ENCODE results near the gene GLIS1. TPM values are rescaled to one million over a fixed set of nuclear protein-coding genes. Genes with fewer than 3 reads are reported as not detected.

Gene GLIS1
- polyA plus RNA-seq, 1 donor from 2014 or later: not detected

- Histone ChIP-seq H3F3A (ENCODE audit: insufficient read depth, low read length, poor library complexity, severe bottlenecking) (no peaks in the 10 kb centered on the region), H3K36me3 (ENCODE audit: insufficient read depth, low read length) (no peaks in the 10 kb centered on the region), H2AFZ (ENCODE audit: low read depth, low read length) (no peak overlapping the region), H3K79me2 (replicated peaks; ENCODE audit: insufficient read depth, low read length) (no peaks in the 10 kb centered on the region), H3K4me3 (ENCODE audit: low read length) (no peak overlapping the region), H3K9me3 (ENCODE audit: low read length) (no peaks in the 10 kb centered on the region), H4K20me1 (ENCODE audit: insufficient read depth) (no peaks in the 10 kb centered on the region), H3K9me2 (ENCODE audit: insufficient read depth, low read length) (no peaks in the 10 kb centered on the region), H3K4me2 (ENCODE audit: low read length) (no peak overlapping the region), H3K9ac (ENCODE audit: low read length) (no peak overlapping the region), H3K27ac (ENCODE audit: low read length) (no peak overlapping the region), H3K27me3 (ENCODE audit: insufficient read depth, low read depth, low read length) (no peaks in the 10 kb centered on the region)
- no peak for TF ChIP-seq EP300 (conservative IDR thresholded peaks at IDR 0.05; ENCODE audit: poor library complexity, severe bottlenecking)
- TF ChIP-seq RAD21 (conservative IDR thresholded peaks at IDR 0.05): no peak
- TF ChIP-seq CTCF (IDR thresholded peaks at IDR 0.05; ENCODE audit: poor library complexity, severe bottlenecking): no peak
Measured at GRCh38 chr1:53677486-53677885, 61.5 kb downstream of the GLIS1 start.

GRCh38 chr1:53672785-53673184 lies 66.2 kb downstream of the GLIS1 start:
- no peaks in the 10 kb centered on the region for H3K9me3 ChIP-seq (ENCODE audit: low read length)
- no peak overlapping the region for H2AFZ ChIP-seq (ENCODE audit: low read depth, low read length)
- H3K36me3 ChIP-seq (ENCODE audit: insufficient read depth, low read length): no peaks in the 10 kb centered on the region
- no peaks in the 10 kb centered on the region for H4K20me1 ChIP-seq (ENCODE audit: insufficient read depth)
- no peaks in the 10 kb centered on the region for H3K79me2 ChIP-seq (replicated peaks; ENCODE audit: insufficient read depth, low read length)
- H3K27ac ChIP-seq (ENCODE audit: low read length): no peak overlapping the region
- no peaks in the 10 kb centered on the region for H3F3A ChIP-seq (ENCODE audit: insufficient read depth, low read length, poor library complexity, severe bottlenecking)
- H3K27me3 ChIP-seq (ENCODE audit: insufficient read depth, low read depth, low read length): no peaks in the 10 kb centered on the region
- no peaks in the 10 kb centered on the region for H3K9me2 ChIP-seq (ENCODE audit: insufficient read depth, low read length)
- TF ChIP-seq CTCF (IDR thresholded peaks at IDR 0.05; ENCODE audit: poor library complexity, severe bottlenecking): no peak
- TF ChIP-seq RAD21 (conservative IDR thresholded peaks at IDR 0.05): no peak
- no peak for TF ChIP-seq MXI1 (conservative IDR thresholded peaks at IDR 0.05; ENCODE audit: poor library complexity, severe bottlenecking)
- no peak for TF ChIP-seq TAF1 (IDR thresholded peaks at IDR 0.05; ENCODE audit: low read depth)
- TF ChIP-seq EZH2 (IDR thresholded peaks at IDR 0.05; ENCODE audit: borderline replicate concordance, insufficient read depth, low read length, poor library complexity, severe bottlenecking): no peak
- TF ChIP-seq EP300 (conservative IDR thresholded peaks at IDR 0.05; ENCODE audit: poor library complexity, severe bottlenecking): no peak
- TF ChIP-seq SMC3 (conservative IDR thresholded peaks at IDR 0.05; ENCODE audit: poor library complexity): no peak
- H3K4me3 ChIP-seq (ENCODE audit: low read length): no peak overlapping the region
- H3K4me2 ChIP-seq (ENCODE audit: low read length): no peak overlapping the region
- no peak overlapping the region for H3K9ac ChIP-seq (ENCODE audit: low read length)

- Histone ChIP-seq H3K27me3 (ENCODE audit: insufficient read depth, low read depth, low read length) (no peaks in the 10 kb centered on the region), H3K4me3 (ENCODE audit: low read length) (no peak overlapping the region), H3K9me2 (ENCODE audit: insufficient read depth, low read length) (no peaks in the 10 kb centered on the region), H2AFZ (ENCODE audit: low read depth, low read length) (no peak overlapping the region), H3K9ac (ENCODE audit: low read length) (no peak overlapping the region), H4K20me1 (ENCODE audit: insufficient read depth) (no peaks in the 10 kb centered on the region), H3K27ac (ENCODE audit: low read length) (no peak overlapping the region), H3K9me3 (ENCODE audit: low read length) (no peaks in the 10 kb centered on the region), H3F3A (ENCODE audit: insufficient read depth, low read length, poor library complexity, severe bottlenecking) (no peaks in the 10 kb centered on the region), H3K4me2 (ENCODE audit: low read length) (no peak overlapping the region), H3K36me3 (ENCODE audit: insufficient read depth, low read length) (no peaks in the 10 kb centered on the region), H3K79me2 (replicated peaks; ENCODE audit: insufficient read depth, low read length) (no peaks in the 10 kb centered on the region)
- TF ChIP-seq REST (IDR thresholded peaks at IDR 0.05; ENCODE audit: borderline replicate concordance) (no peak), TAF1 (IDR thresholded peaks at IDR 0.05; ENCODE audit: low read depth) (no peak), CTCF (IDR thresholded peaks at IDR 0.05; ENCODE audit: poor library complexity, severe bottlenecking) (no peak), MXI1 (conservative IDR thresholded peaks at IDR 0.05; ENCODE audit: poor library complexity, severe bottlenecking) (no peak), RAD21 (conservative IDR thresholded peaks at IDR 0.05) (no peak), SMC3 (conservative IDR thresholded peaks at IDR 0.05; ENCODE audit: poor library complexity) (no peak), EZH2 (IDR thresholded peaks at IDR 0.05; ENCODE audit: borderline replicate concordance, insufficient read depth, low read length, poor library complexity, severe bottlenecking) (no peak), EP300 (conservative IDR thresholded peaks at IDR 0.05; ENCODE audit: poor library complexity, severe bottlenecking) (no peak), POLR2AphosphoS5 (IDR thresholded peaks at IDR 0.05) (no peak)
Measured at GRCh38 chr1:53672243-53672642, 66.7 kb downstream of the GLIS1 start.

Measured in neural cell (in vitro differentiated cells).